ENCODE results near the gene HNRNPAB. TPM values are rescaled to one million over a fixed set of nuclear protein-coding genes. Genes with fewer than 3 reads are reported as not detected.
"Not testable (repeated sequence)": the region's sequence is repeated elsewhere in the genome, so short reads cannot be mapped to it uniquely, and the experiment has no call there.

The HNRNPAB gene
- total RNA-seq, 1 donor from 2014 or later: 393 TPM

- Mint-ChIP-seq H3K36me3 (ENCODE audit: low read depth) (no peaks in the 10 kb centered on the region), H3K4me1 (ENCODE audit: low read depth) (peaks cover 13% of the 10 kb centered on the region), H3K4me3 (ENCODE audit: low read depth) (no peak overlapping the region), H3K27me3 (ENCODE audit: low read depth) (peaks cover 9% of the 10 kb centered on the region), H3K27ac (no peak overlapping the region), H3K9me3 (no peaks in the 10 kb centered on the region)
- no peak for DNase-seq (ENCODE audit: low spot score)
- intact Hi-C loops (cut with micrococcal nuclease): no loop called here
Observed at GRCh38 chr5:178186427-178186826, 17.9 kb upstream of the HNRNPAB start.

GRCh38 chr5:178187014-178187413 is 17.3 kb upstream of the HNRNPAB start, which contains the start of gene GMCL2:
TSS of gene GMCL2 (minus strand) at chr5:178187371. CDS start at chr5:178187299, 72 bp downstream.
- intact Hi-C loops (cut with micrococcal nuclease): no loop called here
- Mint-ChIP-seq H3K27ac (no peak within 1 kb of the TSS), H3K4me3 (ENCODE audit: low read depth) (no peak within 1 kb of the TSS), H3K9me3 (no peaks in the 10 kb centered on the region), H3K4me1 (ENCODE audit: low read depth) (peaks cover 11% of the 10 kb centered on the region), H3K27me3 (ENCODE audit: low read depth) (peaks cover 9% of the 10 kb centered on the region), H3K36me3 (ENCODE audit: low read depth) (no peaks in the 10 kb centered on the region)
- DNase-seq (ENCODE audit: low spot score): no peak

- no peak overlapping the region for H3K4me3 Mint-ChIP-seq (ENCODE audit: low read depth)
- intact Hi-C loops (cut with micrococcal nuclease): no loop called here
- no peak for DNase-seq (ENCODE audit: low spot score)
Observed at GRCh38 chr5:178189433-178189832, 14.9 kb upstream of the HNRNPAB start.

GRCh38 chr5:178191661-178192060 is 12.7 kb upstream of the HNRNPAB start:
- H3K4me1 Mint-ChIP-seq (ENCODE audit: low read depth): peaks cover 7% of the 10 kb centered on the region
- H3K9me3 Mint-ChIP-seq: no peaks in the 10 kb centered on the region
- peaks cover 28% of the 10 kb centered on the region for H3K27me3 Mint-ChIP-seq (ENCODE audit: low read depth)
- H3K27ac Mint-ChIP-seq: no peak overlapping the region
- DNase-seq (ENCODE audit: low spot score): no peak
- no peak overlapping the region for H3K4me3 Mint-ChIP-seq (ENCODE audit: low read depth)
- H3K36me3 Mint-ChIP-seq (ENCODE audit: low read depth): no peaks in the 10 kb centered on the region
- intact Hi-C loops (cut with micrococcal nuclease): no loop called here

More at GRCh38 chr5:178189433-178189832, 14.9 kb upstream of the HNRNPAB start:
- H3K27me3 Mint-ChIP-seq (ENCODE audit: low read depth): peaks cover 23% of the 10 kb centered on the region
- peaks cover 12% of the 10 kb centered on the region for H3K4me1 Mint-ChIP-seq (ENCODE audit: low read depth)
- no peaks in the 10 kb centered on the region for H3K36me3 Mint-ChIP-seq (ENCODE audit: low read depth)
- no peaks in the 10 kb centered on the region for H3K9me3 Mint-ChIP-seq
- no peak overlapping the region for H3K27ac Mint-ChIP-seq

- H3K9me3 Mint-ChIP-seq: no peaks in the 10 kb centered on the region
- peaks cover 7% of the 10 kb centered on the region for H3K4me1 Mint-ChIP-seq (ENCODE audit: low read depth)
- peaks cover 28% of the 10 kb centered on the region for H3K27me3 Mint-ChIP-seq (ENCODE audit: low read depth)
- intact Hi-C loops (cut with micrococcal nuclease): no loop called here
- no peak overlapping the region for H3K27ac Mint-ChIP-seq
- no peak overlapping the region for H3K4me3 Mint-ChIP-seq (ENCODE audit: low read depth)
- DNase-seq (ENCODE audit: low spot score): no peak
- H3K36me3 Mint-ChIP-seq (ENCODE audit: low read depth): no peaks in the 10 kb centered on the region
Observed at GRCh38 chr5:178192244-178192643, 12.1 kb upstream of the HNRNPAB start.

- Mint-ChIP-seq H3K36me3 (ENCODE audit: low read depth) (no peaks in the 10 kb centered on the region), H3K4me3 (ENCODE audit: low read depth) (no peak overlapping the region), H3K9me3 (no peaks in the 10 kb centered on the region), H3K27me3 (ENCODE audit: low read depth) (peaks cover 28% of the 10 kb centered on the region), H3K4me1 (ENCODE audit: low read depth) (peaks cover 7% of the 10 kb centered on the region), H3K27ac (no peak overlapping the region)
- DNase-seq (ENCODE audit: low spot score): no peak
- intact Hi-C loops (cut with micrococcal nuclease): no loop called here
Observed at GRCh38 chr5:178192787-178193186, 11.5 kb upstream of the HNRNPAB start.

- peaks cover 7% of the 10 kb centered on the region for H3K4me1 Mint-ChIP-seq (ENCODE audit: low read depth)
- intact Hi-C loops (cut with micrococcal nuclease): no loop called here
- no peak overlapping the region for H3K27ac Mint-ChIP-seq
- no peaks in the 10 kb centered on the region for H3K36me3 Mint-ChIP-seq (ENCODE audit: low read depth)
- no peaks in the 10 kb centered on the region for H3K9me3 Mint-ChIP-seq
- H3K27me3 Mint-ChIP-seq (ENCODE audit: low read depth): peaks cover 27% of the 10 kb centered on the region
- H3K4me3 Mint-ChIP-seq (ENCODE audit: low read depth): no peak overlapping the region
- no peak for DNase-seq (ENCODE audit: low spot score)
Observed at GRCh38 chr5:178193251-178193809, 11.0 kb upstream of the HNRNPAB start.

GRCh38 chr5:178194026-178194425 is 10.3 kb upstream of the HNRNPAB start:
- Mint-ChIP-seq H3K4me1 (ENCODE audit: low read depth) (peaks cover 7% of the 10 kb centered on the region), H3K9me3 (no peaks in the 10 kb centered on the region), H3K36me3 (ENCODE audit: low read depth) (no peaks in the 10 kb centered on the region), H3K4me3 (ENCODE audit: low read depth) (no peak overlapping the region), H3K27ac (no peak overlapping the region), H3K27me3 (ENCODE audit: low read depth) (peaks cover 22% of the 10 kb centered on the region)
- intact Hi-C loops (cut with micrococcal nuclease): no loop called here
- no peak for DNase-seq (ENCODE audit: low spot score)

- Mint-ChIP-seq H3K4me3 (ENCODE audit: low read depth) (no peak overlapping the region), H3K9me3 (no peaks in the 10 kb centered on the region), H3K27ac (no peak overlapping the region), H3K4me1 (ENCODE audit: low read depth) (peaks cover 7% of the 10 kb centered on the region), H3K36me3 (ENCODE audit: low read depth) (no peaks in the 10 kb centered on the region), H3K27me3 (ENCODE audit: low read depth) (peaks cover 18% of the 10 kb centered on the region)
- no peak for DNase-seq (ENCODE audit: low spot score)
- intact Hi-C loops (cut with micrococcal nuclease): no loop called here
Observed at GRCh38 chr5:178196281-178196812, 8.0 kb upstream of the HNRNPAB start.

- Mint-ChIP-seq H3K27me3 (ENCODE audit: low read depth) (peaks cover 18% of the 10 kb centered on the region), H3K4me3 (ENCODE audit: low read depth) (no peak overlapping the region), H3K4me1 (ENCODE audit: low read depth) (peaks cover 7% of the 10 kb centered on the region), H3K27ac (no peak overlapping the region), H3K9me3 (no peaks in the 10 kb centered on the region), H3K36me3 (ENCODE audit: low read depth) (no peaks in the 10 kb centered on the region)
- DNase-seq (ENCODE audit: low spot score): no peak
- intact Hi-C loops (cut with micrococcal nuclease): no loop called here
Observed at GRCh38 chr5:178196986-178197385, 7.3 kb upstream of the HNRNPAB start.

- H3K4me1 Mint-ChIP-seq (ENCODE audit: low read depth); H3K4me3 Mint-ChIP-seq (ENCODE audit: low read depth); DNase-seq (ENCODE audit: low spot score); H3K36me3 Mint-ChIP-seq (ENCODE audit: low read depth); intact Hi-C loops (cut with micrococcal nuclease); H3K27ac Mint-ChIP-seq; H3K9me3 Mint-ChIP-seq: not testable (repeated sequence)
- H3K27me3 Mint-ChIP-seq (ENCODE audit: low read depth): peaks cover 12% of the 10 kb centered on the region
Observed at GRCh38 chr5:178198151-178198550, 6.2 kb upstream of the HNRNPAB start.

- Mint-ChIP-seq H3K4me3 (ENCODE audit: low read depth) (no peak overlapping the region), H3K4me1 (ENCODE audit: low read depth) (peaks cover 3% of the 10 kb centered on the region), H3K36me3 (ENCODE audit: low read depth) (no peaks in the 10 kb centered on the region), H3K9me3 (no peaks in the 10 kb centered on the region), H3K27ac (no peak overlapping the region), H3K27me3 (ENCODE audit: low read depth) (peaks cover 7% of the 10 kb centered on the region)
- intact Hi-C loops (cut with micrococcal nuclease): no loop called here
- no peak for DNase-seq (ENCODE audit: low spot score)
Observed at GRCh38 chr5:178198706-178199105, 5.6 kb upstream of the HNRNPAB start.

GRCh38 chr5:178199581-178200434 is 4.5 kb upstream of the HNRNPAB start:
- Mint-ChIP-seq H3K27me3 (ENCODE audit: low read depth) (peaks cover 5% of the 10 kb centered on the region), H3K36me3 (ENCODE audit: low read depth) (peaks cover 4% of the 10 kb centered on the region), H3K27ac (no peak overlapping the region), H3K4me3 (ENCODE audit: low read depth) (no peak overlapping the region), H3K4me1 (ENCODE audit: low read depth) (no peaks in the 10 kb centered on the region), H3K9me3 (no peaks in the 10 kb centered on the region)
- no peak for DNase-seq (ENCODE audit: low spot score)
- intact Hi-C loops (cut with micrococcal nuclease): loop anchor here (10.0 kb wide), 2 partner anchors 605 to 1195 kb away; partner anchors contain the start of genes TMED9 and UIMC1
